ENCODE results near the gene GRXCR2.

Gene GRXCR2

GRCh38 chr5:145835848-145836239 lies 37.0 kb downstream of the GRXCR2 start:
- Histone ChIP-seq H3K27me3 (replicated peaks; ENCODE audit: control insufficient read depth, insufficient read depth, low read length) (no peaks in the 10 kb centered on the region; the same call in 1 of the 2 replicates), H3K36me3 (ENCODE audit: control insufficient read depth, insufficient read depth, low read length) (no peaks in the 10 kb centered on the region), H3K4me3 (replicated peaks; ENCODE audit: low read depth, low read length) (no peak overlapping the region)
- TF ChIP-seq CTCF (IDR thresholded peaks at IDR 0.05; ENCODE audit: insufficient read depth, low read length, poor library complexity, severe bottlenecking), result no peak
- DNase-seq (ENCODE audit: extremely low read depth, insufficient read length), result no peak

GRCh38 chr5:145834917-145835847 lies 37.6 kb downstream of the GRXCR2 start, which contains the start of gene PRELID2:
PRELID2 (minus strand) TSS chr5:145835342; CDS start chr5:145835251, 91 bp downstream.
- TF ChIP-seq CTCF (IDR thresholded peaks at IDR 0.05; ENCODE audit: insufficient read depth, low read length, poor library complexity, severe bottlenecking), result no peak
- peak; percentile 26 for DNase-seq (ENCODE audit: extremely low read depth, insufficient read length)
- Histone ChIP-seq H3K27me3 (replicated peaks; ENCODE audit: control insufficient read depth, insufficient read depth, low read length) (no peaks in the 10 kb centered on the region; the same call in 1 of the 2 replicates), H3K36me3 (ENCODE audit: control insufficient read depth, insufficient read depth, low read length) (no peaks in the 10 kb centered on the region), H3K4me3 (replicated peaks; ENCODE audit: low read depth, low read length) (no peak within 1 kb of the TSS)

- Histone ChIP-seq H3K27me3 (replicated peaks; ENCODE audit: control insufficient read depth, insufficient read depth, low read length) (no peaks in the 10 kb centered on the region; the same call in 1 of the 2 replicates), H3K36me3 (ENCODE audit: control insufficient read depth, insufficient read depth, low read length) (no peaks in the 10 kb centered on the region), H3K4me3 (replicated peaks; ENCODE audit: low read depth, low read length) (no peak overlapping the region)
- no peak for DNase-seq (ENCODE audit: extremely low read depth, insufficient read length)
- no peak for TF ChIP-seq CTCF (IDR thresholded peaks at IDR 0.05; ENCODE audit: insufficient read depth, low read length, poor library complexity, severe bottlenecking)
Measured at GRCh38 chr5:145834554-145834916, 38.3 kb downstream of the GRXCR2 start.

- no peak for DNase-seq (ENCODE audit: extremely low read depth, insufficient read length)
- no peak overlapping the region for H3K4me3 ChIP-seq (replicated peaks; ENCODE audit: low read depth, low read length)
- TF ChIP-seq CTCF (IDR thresholded peaks at IDR 0.05; ENCODE audit: insufficient read depth, low read length, poor library complexity, severe bottlenecking), result no peak
Measured at GRCh38 chr5:145833631-145834200, 39.1 kb downstream of the GRXCR2 start.

GRCh38 chr5:145830594-145830993 lies 42.2 kb downstream of the GRXCR2 start:
- H3K27me3 ChIP-seq (replicated peaks; ENCODE audit: control insufficient read depth, insufficient read depth, low read length), result no peaks in the 10 kb centered on the region; the same call in 1 of the 2 replicates
- no peak for TF ChIP-seq CTCF (IDR thresholded peaks at IDR 0.05; ENCODE audit: insufficient read depth, low read length, poor library complexity, severe bottlenecking)

More at GRCh38 chr5:145833631-145834200, 39.1 kb downstream of the GRXCR2 start:
- no peaks in the 10 kb centered on the region for H3K36me3 ChIP-seq (ENCODE audit: control insufficient read depth, insufficient read depth, low read length)
- no peaks in the 10 kb centered on the region; the same call in 1 of the 2 replicates for H3K27me3 ChIP-seq (replicated peaks; ENCODE audit: control insufficient read depth, insufficient read depth, low read length)

More at GRCh38 chr5:145830594-145830993, 42.2 kb downstream of the GRXCR2 start:
- H3K36me3 ChIP-seq (ENCODE audit: control insufficient read depth, insufficient read depth, low read length), result no peaks in the 10 kb centered on the region
- DNase-seq (ENCODE audit: extremely low read depth, insufficient read length), result no peak
- H3K4me3 ChIP-seq (replicated peaks; ENCODE audit: low read depth, low read length), result no peak overlapping the region
